HG03196 (cell line): ENCODE measurements around the gene DMBX1.

Experiments
- ATAC-seq: cut with Tn5 transposase; IDR thresholded peaks from one replicate; pipeline ENCODE4 v1.9.1; 2021; ENCODE audit not compliant: unreplicated experiment

DMBX1 gene

GRCh38 chr1:46497020-46497419, 7.4 kb downstream of the DMBX1 start:
- no peak for ATAC-seq

- no peak for ATAC-seq
Observed at GRCh38 chr1:46497665-46498064, 8.0 kb downstream of the DMBX1 start.

- ATAC-seq, result no peak
Observed at GRCh38 chr1:46501528-46501927, 11.9 kb downstream of the DMBX1 start.

GRCh38 chr1:46503421-46503820, 13.8 kb downstream of the DMBX1 start:
- no peak for ATAC-seq

- ATAC-seq, result no peak
Observed at GRCh38 chr1:46506470-46507219, 17.0 kb downstream of the DMBX1 start.

- no peak for ATAC-seq
Observed at GRCh38 chr1:46508757-46509156, 19.1 kb downstream of the DMBX1 start.

- no peak for ATAC-seq
Observed at GRCh38 chr1:46510341-46510997, 20.8 kb downstream of the DMBX1 start.

- no peak for ATAC-seq
Observed at GRCh38 chr1:46510998-46511365, 21.3 kb downstream of the DMBX1 start.

- no peak for ATAC-seq
Observed at GRCh38 chr1:46512135-46512791, 22.6 kb downstream of the DMBX1 start.

- no peak for ATAC-seq
Observed at GRCh38 chr1:46512792-46513190, 23.2 kb downstream of the DMBX1 start.

- ATAC-seq, result no peak
Observed at GRCh38 chr1:46513536-46513935, 23.9 kb downstream of the DMBX1 start.

- no peak for ATAC-seq
Observed at GRCh38 chr1:46515576-46515975, 25.9 kb downstream of the DMBX1 start.

- no peak for ATAC-seq
Observed at GRCh38 chr1:46516200-46516950, 26.7 kb downstream of the DMBX1 start.

GRCh38 chr1:46517010-46517600, 27.5 kb downstream of the DMBX1 start:
- no peak for ATAC-seq

GRCh38 chr1:46517932-46518498, 28.4 kb downstream of the DMBX1 start:
- no peak for ATAC-seq

GRCh38 chr1:46519209-46519608, 29.6 kb downstream of the DMBX1 start:
- no peak for ATAC-seq

GRCh38 chr1:46520063-46520911, 30.7 kb downstream of the DMBX1 start:
- ATAC-seq, result no peak

GRCh38 chr1:46521414-46521813, 31.8 kb downstream of the DMBX1 start:
- ATAC-seq, result no peak

- peak; percentile 53 for ATAC-seq
Observed at GRCh38 chr1:46522184-46522968, 32.7 kb downstream of the DMBX1 start.
